Gastroesophageal sphincter (tissue), 4 donors: ENCODE results near the gene ZBTB22. TPM values are rescaled to one million over a fixed set of nuclear protein-coding genes. Genes with fewer than 3 reads are reported as not detected.

Experiments used
- ATAC-seq: fragments of 150-250 bp; one replicate; pipeline ENCODE4 v1.9.1; 2016; ENCODE audit warnings: mild to moderate bottlenecking, moderate library complexity
- H3K27ac ChIP-seq, 4 donors: fragments of 200-600 bp; sonication (generic) in 3 of 4; 1 replicate in 3 of 4; 2 replicates in 1 of 4; pipeline ENCODE4 v1.5.1; 2016 to 2019
- H3K27me3 ChIP-seq: fragments of 200-600 bp; sonication (generic); one replicate; pipeline ENCODE4 v1.5.1; 2019
- H3K36me3 ChIP-seq, 2 donors: fragments of 200-600 bp; sonication (generic); one replicate each; pipeline ENCODE4 v1.5.1; 2019; ENCODE audit warnings: control low read depth in 1 of 2
- H3K4me1 ChIP-seq, 3 donors: fragments of 200-600 bp; sonication (generic); 1 replicate in 2 of 3; 2 replicates in 1 of 3; pipeline ENCODE4 v1.5.1; 2016 to 2019; ENCODE audit warnings: control low read depth in 2 of 3
- H3K4me3 ChIP-seq, 2 donors: fragments of 200-600 bp; sonication (generic); one replicate each; pipeline ENCODE4 v1.5.1; 2019; ENCODE audit warnings: mild to moderate bottlenecking in 1 of 2, moderate library complexity in 1 of 2
- H3K9me3 ChIP-seq, 3 donors: fragments of 200-600 bp; sonication (generic); one replicate each; pipeline ENCODE4 v1.5.1; 2017 to 2019; ENCODE audit warnings: control low read depth in 2 of 3
- CTCF ChIP-seq, 4 experiments: fragments of 200-600 bp in 2 of 4; fragments of 450-650 bp in 2 of 4; sonication (generic) in 1 of 4; IDR thresholded peaks; one replicate each; pipeline ENCODE4 v1.5.1; 2017 to 2019; ENCODE audit warnings: antibody characterized with exemption in 4 of 4, mild to moderate bottlenecking in 2 of 4, moderate library complexity in 2 of 4
- EP300 ChIP-seq: sonication (generic); formaldehyde crosslinking; IDR thresholded peaks from one replicate; pipeline ENCODE4 v1.6.1; 2017; ENCODE audit warnings: antibody characterized with exemption, mild to moderate bottlenecking
- POLR2A ChIP-seq, 2 donors: fragments of 450-650 bp; IDR thresholded peaks; one replicate each; pipeline ENCODE4 v1.6.1; 2017; ENCODE audit warnings: antibody characterized with exemption in 2 of 2, mild to moderate bottlenecking in 2 of 2, moderate library complexity in 1 of 2
- POLR2AphosphoS5 ChIP-seq: sonication (generic); formaldehyde crosslinking; IDR thresholded peaks from one replicate; pipeline ENCODE4 v1.6.1; 2017; ENCODE audit warnings: antibody characterized with exemption
- WGBS, 2 donors: methylation state at CpG; one replicate each; pipeline ENCODE4 v1.1.5; 2018; ENCODE audit warnings: low coverage in 1 of 2; 5-methylcytosine and 5-hydroxymethylcytosine counted together
- total RNA-seq, 4 donors: library from RNA; depleted of rRNA; stranded (reverse); fragments of >200 nt; gene quantifications; one replicate each; pipeline ENCODE4 v1.1.0, GENCODE V29; 2016

The ZBTB22 gene
- total RNA-seq, 4 donors from 2014 or later = 19.3 to 20.9 (median 20.1) TPM

DNA sequence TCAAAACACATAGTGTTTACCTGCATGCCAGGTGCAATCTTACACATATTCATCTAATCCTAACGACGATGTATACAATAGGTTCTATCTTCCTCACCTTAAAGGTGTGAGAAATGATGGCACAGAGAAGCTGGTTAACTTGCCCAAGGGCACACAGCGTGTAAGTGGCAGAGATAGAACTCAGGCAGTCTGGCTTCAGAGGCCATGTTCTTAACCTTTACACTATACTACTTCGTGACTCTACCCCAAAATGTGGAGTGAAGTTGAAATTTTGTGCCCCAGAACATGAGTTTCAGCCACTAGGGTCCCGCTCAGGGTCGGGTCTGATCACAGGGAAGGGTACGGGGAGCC, 46.5 kb downstream of the ZBTB22 start:
- ATAC-seq = no peak
- Histone ChIP-seq H3K9me3 (no peaks in the 10 kb centered on the region), H3K36me3 (peaks cover 0 to 63% of the 10 kb centered on the region in 2 donors), H3K27me3 (no peaks in the 10 kb centered on the region), H3K27ac (peak overlapping the region; percentile 89 to 95 (median 92)), H3K4me3 (peak overlapping the region; percentile 60 to 71), H3K4me1 (peaks cover 5 to 58% (median 23%) of the 10 kb centered on the region in 3 donors)
- no peak for TF ChIP-seq CTCF (IDR thresholded peaks at IDR 0.05)
- no peak for TF ChIP-seq POLR2AphosphoS5
- TF ChIP-seq EP300 = no peak
- TF ChIP-seq POLR2A (IDR thresholded peaks at IDR 0.05) = no peak
- 7 to 8% methylated on average over 4 of the region's 7 CpGs for WGBS, 2 donors

Other genes starting within 250 kb of the ZBTB22 start
- gene HLA-DPA1, start 244.1 kb downstream of the ZBTB22 start, total RNA-seq = 100 to 1,000 TPM in 1 of 4 donors, 10 to 100 TPM in 3; 20.2 to 125 (median 45.4) TPM
- 10 to 100 TPM; 32.1 to 86.3 (median 66.9) TPM for gene HLA-DPB1, start 241.8 kb downstream of the ZBTB22 start, total RNA-seq
- gene COL11A2, start 125.3 kb downstream of the ZBTB22 start, total RNA-seq = 1 to 10 TPM in 1 of 4 donors, under 1 TPM in 3; 0.35 to 1.4 (median 0.45) TPM
- 10 to 100 TPM; 20.0 to 38.8 (median 28.9) TPM for gene RXRB, start 117.1 kb downstream of the ZBTB22 start, total RNA-seq
- gene SLC39A7, start 116.9 kb downstream of the ZBTB22 start, total RNA-seq = 10 to 100 TPM; 54.6 to 79.9 (median 66.4) TPM
- gene HSD17B8, start 113.1 kb downstream of the ZBTB22 start, total RNA-seq = 10 to 100 TPM in 3 of 4 donors, 1 to 10 TPM in 1; 2.2 to 16.1 (median 12.2) TPM
- gene RING1, start 109.2 kb downstream of the ZBTB22 start, total RNA-seq = 10 to 100 TPM; 12.5 to 23.8 (median 17.7) TPM
- 10 to 100 TPM; 18.1 to 45.5 (median 31.5) TPM for gene VPS52, start 45.9 kb downstream of the ZBTB22 start, total RNA-seq
- 1,000 to 10,000 TPM; 1,175 to 3,464 (median 2,399) TPM for gene RPS18, start 45.7 kb downstream of the ZBTB22 start, total RNA-seq
- gene B3GALT4, start 40.6 kb downstream of the ZBTB22 start, total RNA-seq = 10 to 100 TPM; 12.2 to 23.8 (median 17.3) TPM
- gene WDR46, start 28.5 kb downstream of the ZBTB22 start, total RNA-seq = 10 to 100 TPM; 26.4 to 39.2 (median 35.6) TPM
- 10 to 100 TPM; 40.6 to 55.5 (median 50.6) TPM for gene PFDN6, start 28.1 kb downstream of the ZBTB22 start, total RNA-seq
- 10 to 100 TPM; 53.7 to 83.0 (median 60.7) TPM for gene RGL2, start 18.8 kb downstream of the ZBTB22 start, total RNA-seq
- 100 to 1,000 TPM in 1 of 4 donors, 10 to 100 TPM in 3; 62.9 to 136 (median 69.2) TPM for gene TAPBP, start 3.7 kb downstream of the ZBTB22 start, total RNA-seq
- 10 to 100 TPM; 29.7 to 49.0 (median 48.1) TPM for gene DAXX, start 5.2 kb upstream of the ZBTB22 start, total RNA-seq
- under 1 TPM in 2 of 4 donors, not detected in 2; 0.67 to 0.79 TPM for gene KIFC1, start 74.1 kb upstream of the ZBTB22 start, total RNA-seq
- 10 to 100 TPM; 73.0 to 91.0 (median 86.1) TPM for gene PHF1, start 93.3 kb upstream of the ZBTB22 start, total RNA-seq
- 100 to 1,000 TPM in 3 of 4 donors, 10 to 100 TPM in 1; 90.2 to 144 (median 124) TPM for gene CUTA, start 100.4 kb upstream of the ZBTB22 start, total RNA-seq
- gene SYNGAP1, start 102.3 kb upstream of the ZBTB22 start, total RNA-seq = 10 to 100 TPM in 3 of 4 donors, 1 to 10 TPM in 1; 9.1 to 15.9 (median 12.7) TPM
- gene ZBTB9, start 136.8 kb upstream of the ZBTB22 start, total RNA-seq = 1 to 10 TPM; 2.2 to 4.0 (median 3.2) TPM